ENCODE measurements around the gene RRP8. TPM values are rescaled to one million over a fixed set of nuclear protein-coding genes. Genes with fewer than 3 reads are reported as not detected.

RRP8 gene
- total and polyA plus RNA-seq, 2 of the 8 experiments (the other 6 are each of a cell fraction or from before 2014, with no cell fraction given): 4.2 to 14.9 TPM

GRCh38 chr11:6567371-6567745 lies 36.1 kb downstream of the RRP8 start:
- Histone ChIP-seq H3K23me2 (ENCODE audit: low read depth, low read length) (no peaks in the 10 kb centered on the region; the same call in 1 of the 2 replicates), H3K79me1 (ENCODE audit: low read depth, low read length) (no peaks in the 10 kb centered on the region), H3K4ac (replicated peaks; ENCODE audit: insufficient read length, low read depth, low read length) (no peak overlapping the region), H3K4me2 (ENCODE audit: insufficient read depth in 1 of 2, low read depth in 2 of 2, low read length in 2 of 2) (no peak overlapping the region), H3K14ac (ENCODE audit: insufficient read length) (no peak overlapping the region), H3K4me3 (ENCODE audit: extremely low read depth in 1 of 4, insufficient read depth in 2 of 4, low read depth in 3 of 4, low read length in 4 of 4) (no peak overlapping the region), H3K18ac (ENCODE audit: extremely low read depth, low read length) (no peak overlapping the region), H3K56ac (replicated peaks; ENCODE audit: insufficient read length, low read depth, low read length) (no peak overlapping the region), H4K5ac (ENCODE audit: insufficient read length, low read depth, low read length) (no peak overlapping the region), H3K9me3 (ENCODE audit: insufficient read depth in 2 of 2, low read depth in 1 of 2, low read length in 1 of 2) (no peaks in the 10 kb centered on the region), H4K91ac (replicated peaks; ENCODE audit: insufficient read length, low read length) (no peak overlapping the region), H4K8ac (ENCODE audit: extremely low read depth, insufficient read depth, low read length) (peak overlapping the region; percentile 21; the same call in 1 of the 2 replicates), H2BK12ac (ENCODE audit: low read depth, low read length) (no peak overlapping the region), H2BK5ac (ENCODE audit: low read depth, low read length) (no peak overlapping the region), H3K79me2 (ENCODE audit: control insufficient read depth in 1 of 2, insufficient read depth in 2 of 2, low read length in 2 of 2) (no peaks in the 10 kb centered on the region), H3K27ac (ENCODE audit: low read depth, low read length) (no peak overlapping the region), H2BK120ac (replicated peaks; ENCODE audit: low read depth, low read length) (no peak overlapping the region), H3K36me3 (ENCODE audit: control insufficient read depth in 2 of 4, insufficient read depth in 4 of 4, low read length in 3 of 4) (no peaks in the 10 kb centered on the region), H2BK20ac (ENCODE audit: low read length) (no peak overlapping the region), H4K20me1 (replicated peaks in 1 of 2; ENCODE audit: control insufficient read depth in 1 of 2, insufficient read depth in 2 of 2, low read length in 2 of 2) (no peaks in the 10 kb centered on the region), H2AK5ac (ENCODE audit: low read depth, low read length) (no peak overlapping the region), H2BK15ac (ENCODE audit: low read length) (no peak overlapping the region), H3K4me1 (replicated peaks in 1 of 4; ENCODE audit: control insufficient read depth in 3 of 4, insufficient read depth in 4 of 4, low read length in 3 of 4) (peaks cover 0 to 9% (median 4%) of the 10 kb centered on the region in 4 experiments; a peak in 5 of 7 replicates), H3K9ac (replicated peaks in 1 of 4; ENCODE audit: extremely low read depth in 1 of 4, low read depth in 3 of 4, low read length in 3 of 4) (no peak overlapping the region), H3K27me3 (replicated peaks in 1 of 4; ENCODE audit: control insufficient read depth in 3 of 4, extremely low read depth in 1 of 4, insufficient read depth in 3 of 4, low read length in 3 of 4) (no peaks in the 10 kb centered on the region), H2AFZ (ENCODE audit: low read length) (no peak overlapping the region), H3K23ac (ENCODE audit: insufficient read length) (no peak overlapping the region)
- DNase-seq (ENCODE audit: low read depth in 1 of 2, low spot score in 2 of 2): no peak
- POLR2A ChIA-PET (ENCODE audit: partially characterized antibody): no interaction called here
- no peak for FAIRE-seq
- WGBS, 2 experiments (ENCODE audit: extremely low coverage in 1 of 2, insufficient coverage in 1 of 2, insufficient read length in 1 of 2, insufficient replicate concordance in 2 of 2, low coverage in 1 of 2, low lambda C conversion rate in 2 of 2, missing lambda C conversion rate in 1 of 2): 96% methylated on average over 7 of the region's 7 CpGs; no CpG with 5 or more reads in 1 of the 2 experiments
- CTCF ChIA-PET (ENCODE audit: partially characterized antibody): interaction anchor here (1.2 to 6.6 kb wide), 5 partner anchors 11 to 188 kb away, joined by 3 to 63 read pairs (median 6); no protein-coding TSS in a partner anchor
- TF ChIP-seq TCF12 (IDR thresholded peaks at IDR 0.05; ENCODE audit: low read depth, low read length): no peak
